Measurements from ENCODE around the gene C1QTNF2.

- no peak for TF ChIP-seq POLR2A (IDR thresholded peaks at IDR 0.05)
- no peak for TF ChIP-seq CTCF (IDR thresholded peaks at IDR 0.05)
Measured at GRCh38 chr5:160354666-160355065, 15.8 kb downstream of the C1QTNF2 start.
